ENCODE data around the gene ITIH2.
"Not testable (repeated sequence)": the region's sequence is repeated elsewhere in the genome, so short reads cannot be mapped to it uniquely, and the experiment has no call there.

ITIH2 gene

DNA sequence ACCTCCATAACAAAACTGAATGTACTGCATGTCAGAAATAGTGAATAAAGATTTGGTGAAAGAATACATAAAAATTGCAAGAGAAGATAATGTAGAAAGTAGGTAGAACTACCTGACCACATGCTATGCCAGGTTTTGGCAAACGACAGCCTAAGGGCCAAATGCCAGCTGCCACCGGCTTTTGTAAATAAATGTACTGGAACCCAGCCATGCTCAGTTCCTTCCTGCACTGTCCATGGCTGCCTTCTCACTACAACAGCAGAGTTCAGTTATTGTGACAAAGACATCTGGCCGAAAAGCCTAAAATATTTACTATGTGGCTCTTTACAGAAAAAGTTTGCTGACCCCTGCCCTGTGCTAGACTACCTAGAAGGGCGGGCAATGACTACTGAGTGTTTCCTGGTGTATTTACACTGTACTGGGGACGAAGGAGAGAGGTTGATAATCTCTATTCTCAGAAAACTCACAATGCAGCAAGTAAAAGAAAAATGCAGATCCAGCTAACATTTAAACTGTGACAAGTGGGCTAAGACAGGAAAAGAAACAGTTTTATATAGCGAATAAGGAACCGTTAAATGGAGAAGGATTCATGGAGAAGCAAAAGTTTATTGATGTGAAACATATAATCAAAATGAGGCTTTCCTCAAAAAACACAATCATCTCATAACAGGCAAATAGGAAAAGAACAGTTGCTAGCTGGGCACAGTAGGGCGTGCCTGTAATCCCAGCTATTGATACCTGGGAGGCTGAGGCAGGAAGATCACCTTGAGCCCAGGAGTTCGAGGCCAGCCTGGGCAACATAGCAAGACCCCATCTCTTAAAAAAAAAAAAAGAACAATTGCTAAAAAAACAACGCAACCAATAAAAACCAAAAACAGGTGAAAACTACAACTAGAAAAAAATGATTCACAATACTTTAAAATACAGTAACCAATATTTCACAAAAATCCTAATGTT lies 71.0 kb downstream of the ITIH2 start:
- Histone ChIP-seq H3K36me3 (ENCODE audit: insufficient read depth, low read length) (peaks cover 50% of the 10 kb centered on the region), H3K9me3 (ENCODE audit: low read length) (no peaks in the 10 kb centered on the region), H3K4me3 (ENCODE audit: low read length) (no peak overlapping the region), H3K27me3 (ENCODE audit: insufficient read depth, low read length) (no peaks in the 10 kb centered on the region), H2AFZ (ENCODE audit: low read depth, low read length) (no peak overlapping the region), H3K4me1 (ENCODE audit: insufficient read depth, low read length) (no peaks in the 10 kb centered on the region)

DNA sequence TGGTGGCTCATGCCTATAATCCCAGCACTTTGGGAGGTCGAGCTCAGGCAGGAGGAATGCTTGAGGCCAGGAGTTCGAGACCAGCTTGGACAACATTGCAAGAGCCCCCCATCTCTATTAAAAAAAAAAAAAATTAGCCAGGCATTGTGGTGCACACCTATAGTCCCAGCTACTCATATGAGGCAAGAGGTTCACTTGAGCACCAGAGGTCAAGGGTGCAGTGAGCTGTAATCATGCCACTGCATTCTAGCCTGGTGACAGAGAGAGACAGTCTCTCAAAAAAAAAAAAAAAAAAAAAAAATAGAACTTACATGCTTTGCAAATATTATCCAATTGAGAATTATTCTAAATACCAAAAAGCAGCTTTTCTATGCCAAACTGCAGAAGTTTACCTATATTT lies 73.7 kb downstream of the ITIH2 start:
- H3K36me3 ChIP-seq (ENCODE audit: insufficient read depth, low read length) = peaks cover 68% of the 10 kb centered on the region
- H3K4me3 ChIP-seq (ENCODE audit: low read length) = no peak overlapping the region
- no peaks in the 10 kb centered on the region for H3K4me1 ChIP-seq (ENCODE audit: insufficient read depth, low read length)
- no peak overlapping the region for H2AFZ ChIP-seq (ENCODE audit: low read depth, low read length)
- no peaks in the 10 kb centered on the region for H3K27me3 ChIP-seq (ENCODE audit: insufficient read depth, low read length)
- no peaks in the 10 kb centered on the region for H3K9me3 ChIP-seq (ENCODE audit: low read length)

DNA sequence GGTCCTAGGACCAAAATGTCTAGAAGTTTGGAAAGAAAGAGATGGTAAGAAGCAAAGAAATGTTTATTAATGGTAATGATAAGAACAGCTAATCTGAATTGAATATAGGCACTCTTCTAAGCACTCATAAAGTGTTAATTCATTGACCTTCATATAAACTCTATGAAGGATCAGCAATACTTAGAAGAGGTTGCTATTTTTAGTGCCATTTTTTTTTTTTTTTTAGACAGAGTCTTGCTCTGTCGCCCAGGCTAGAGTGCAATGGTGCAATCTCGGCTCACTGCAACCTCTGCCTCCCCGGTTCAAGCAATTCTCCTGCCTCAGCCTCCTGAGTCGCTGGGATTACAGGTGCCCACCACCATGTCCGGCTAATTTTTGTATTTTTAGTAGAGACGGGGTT lies 79.1 kb downstream of the ITIH2 start:
- H3K36me3 ChIP-seq (ENCODE audit: insufficient read depth, low read length) = peaks cover 47% of the 10 kb centered on the region
- not testable (repeated sequence) for H3K4me3 ChIP-seq (ENCODE audit: low read length); H3K27me3 ChIP-seq (ENCODE audit: insufficient read depth, low read length); H2AFZ ChIP-seq (ENCODE audit: low read depth, low read length); H3K9me3 ChIP-seq (ENCODE audit: low read length); H3K4me1 ChIP-seq (ENCODE audit: insufficient read depth, low read length)

DNA sequence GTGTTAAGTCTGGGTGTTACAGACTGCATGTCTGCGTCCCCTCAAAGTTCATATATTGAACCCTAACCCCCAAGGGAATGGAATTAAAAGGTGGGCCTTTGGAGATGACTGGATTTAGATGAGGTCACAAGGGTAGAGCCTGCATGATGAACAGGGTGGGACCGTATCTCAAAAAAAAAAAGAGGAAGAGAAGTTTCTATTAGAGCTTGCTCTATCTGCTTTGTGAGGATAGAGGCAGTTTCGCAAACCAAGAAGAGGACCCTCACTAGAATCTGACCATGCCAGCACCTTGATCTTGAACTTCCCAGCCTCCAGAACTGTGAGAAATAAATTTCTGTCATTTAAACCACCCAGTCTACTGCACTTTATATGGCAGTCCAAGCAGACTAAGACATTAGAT lies 83.3 kb downstream of the ITIH2 start:
- H3K4me1 ChIP-seq (ENCODE audit: insufficient read depth, low read length) = peaks cover 25% of the 10 kb centered on the region
- H3K27me3 ChIP-seq (ENCODE audit: insufficient read depth, low read length) = no peaks in the 10 kb centered on the region
- H3K4me3 ChIP-seq (ENCODE audit: low read length) = peak overlapping the region; percentile 91
- peaks cover 19% of the 10 kb centered on the region for H3K36me3 ChIP-seq (ENCODE audit: insufficient read depth, low read length)
- no peaks in the 10 kb centered on the region for H3K9me3 ChIP-seq (ENCODE audit: low read length)
- H2AFZ ChIP-seq (ENCODE audit: low read depth, low read length) = no peak overlapping the region

DNA sequence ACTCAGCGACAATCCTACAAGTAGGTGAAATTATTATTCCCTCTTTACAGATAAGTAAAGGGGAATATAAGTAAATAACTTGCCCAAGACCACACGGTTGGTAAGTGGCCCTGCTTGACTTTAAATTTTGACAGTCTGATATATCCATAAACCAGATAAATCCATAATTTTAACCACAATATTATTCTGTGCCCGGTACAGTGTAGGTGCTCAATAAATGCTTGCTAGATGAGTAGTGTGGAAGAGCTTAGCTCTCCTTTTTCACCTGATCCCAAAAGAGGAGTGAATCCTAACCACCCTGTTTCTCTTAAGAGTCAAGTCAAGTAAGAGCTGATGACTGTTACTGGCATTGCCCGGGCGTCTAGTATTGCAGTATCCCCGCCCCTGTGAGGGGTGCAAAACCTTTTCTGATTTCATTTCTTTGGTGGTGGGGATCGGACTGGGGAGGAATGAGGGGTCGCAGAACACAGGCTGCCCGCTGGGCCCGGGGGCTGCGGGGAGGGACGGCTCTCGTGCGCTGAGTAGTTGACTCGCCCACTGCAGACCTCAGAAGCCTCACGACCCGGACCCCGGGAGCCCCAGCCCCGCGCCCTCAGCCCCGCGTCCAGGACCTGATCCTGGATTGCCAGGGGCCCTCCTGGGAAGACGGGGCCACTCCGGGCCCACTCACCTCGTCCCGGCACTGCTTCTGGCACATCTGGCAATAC lies 84.2 kb downstream of the ITIH2 start:
- Histone ChIP-seq H3K9me3 (ENCODE audit: low read length) (no peaks in the 10 kb centered on the region), H3K36me3 (ENCODE audit: insufficient read depth, low read length) (peaks cover 20% of the 10 kb centered on the region), H2AFZ (ENCODE audit: low read depth, low read length) (peak overlapping the region; percentile 81), H3K4me3 (ENCODE audit: low read length) (peak overlapping the region; percentile 91), H3K4me1 (ENCODE audit: insufficient read depth, low read length) (peaks cover 25% of the 10 kb centered on the region), H3K27me3 (ENCODE audit: insufficient read depth, low read length) (no peaks in the 10 kb centered on the region)

DNA sequence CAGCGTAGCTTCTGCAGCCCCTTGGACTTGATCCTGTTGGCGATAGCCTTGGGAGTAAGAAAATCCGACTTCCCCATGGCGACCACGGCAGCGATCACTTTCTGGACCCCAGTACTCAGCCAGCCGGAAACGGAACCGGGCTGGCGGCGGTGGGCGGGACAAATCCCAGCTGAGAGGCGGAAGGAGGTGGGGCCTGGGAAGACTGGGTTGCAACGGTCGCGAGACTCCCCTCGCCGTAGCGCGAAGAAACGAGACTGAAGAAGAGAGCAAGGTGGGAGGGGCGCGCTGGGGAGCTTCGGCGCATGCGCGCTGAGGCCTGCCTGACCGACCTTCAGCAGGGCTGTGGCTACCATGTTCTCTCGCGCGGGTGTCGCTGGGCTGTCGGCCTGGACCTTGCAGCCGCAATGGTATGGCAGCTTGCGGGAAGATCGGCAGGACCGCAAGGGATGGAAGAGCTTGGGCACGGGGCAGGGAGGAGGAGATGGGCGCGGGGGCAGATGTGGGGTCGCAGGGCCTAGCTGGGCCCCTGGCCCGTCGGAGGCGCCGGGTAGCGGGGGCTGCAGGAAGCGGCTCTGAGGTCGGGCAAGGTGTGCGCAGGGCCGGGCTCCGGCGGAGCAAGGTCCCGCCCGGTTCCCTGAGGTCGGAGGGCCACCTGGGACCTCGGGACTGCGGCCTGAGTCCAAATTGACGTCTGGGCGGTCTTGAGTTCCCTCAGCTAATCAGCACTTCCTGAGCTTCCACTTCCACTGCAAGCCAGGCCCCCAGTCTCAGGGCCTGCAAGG lies 84.9 kb downstream of the ITIH2 start, which contains the start of the genes ATP5F1C and KIN:
ATP5F1C (plus strand) TSS at position 321 of the 782 bp plus-strand sequence; CDS start at position 352, 31 bp downstream.
KIN (minus strand) TSS at position 137 of the 782 bp plus-strand sequence; CDS start at position 77, 60 bp downstream.
- H3K27me3 ChIP-seq (ENCODE audit: insufficient read depth, low read length) = no peaks in the 10 kb centered on the region

DNA sequence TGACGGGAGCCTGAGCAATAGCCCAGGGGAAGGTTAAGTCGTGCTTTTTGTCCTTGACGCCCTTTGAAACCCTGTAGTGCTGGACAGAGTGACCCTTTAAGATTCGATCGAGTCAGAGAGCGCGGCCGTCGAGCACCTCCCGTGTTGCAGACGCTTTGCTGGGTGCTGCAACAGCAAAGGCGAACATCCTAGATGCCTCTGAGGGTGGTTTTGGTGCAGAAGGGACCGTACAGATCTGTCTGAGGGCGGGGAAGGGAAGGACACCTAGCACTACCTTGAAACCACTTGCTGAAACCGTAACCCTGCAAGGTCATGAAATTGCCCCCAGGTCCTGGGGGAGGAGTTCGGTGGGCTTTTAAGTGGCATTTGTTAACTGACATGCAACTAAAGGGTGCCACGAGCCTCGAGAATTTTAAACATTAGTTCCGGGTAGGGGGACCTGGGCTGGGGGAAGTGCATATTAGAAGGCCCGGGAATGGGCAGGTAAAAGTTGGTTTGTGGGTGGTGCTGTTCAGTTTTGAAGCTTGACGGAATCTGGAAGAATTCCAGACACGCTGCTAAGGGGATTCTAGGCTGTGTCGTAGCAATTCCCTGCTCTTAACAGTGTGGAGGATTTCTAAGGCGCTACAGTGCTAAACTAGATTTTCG lies 85.6 kb downstream of the ITIH2 start:
- Histone ChIP-seq H3K9me3 (ENCODE audit: low read length) (no peaks in the 10 kb centered on the region), H3K4me1 (ENCODE audit: insufficient read depth, low read length) (peaks cover 25% of the 10 kb centered on the region), H3K27me3 (ENCODE audit: insufficient read depth, low read length) (no peaks in the 10 kb centered on the region), H2AFZ (ENCODE audit: low read depth, low read length) (peak overlapping the region; percentile 41), H3K4me3 (ENCODE audit: low read length) (peak overlapping the region; percentile 91), H3K36me3 (ENCODE audit: insufficient read depth, low read length) (peaks cover 27% of the 10 kb centered on the region)

More for the DNA sequence above, 84.9 kb downstream of the ITIH2 start, which contains the start of the genes ATP5F1C and KIN:
- Histone ChIP-seq H3K4me1 (ENCODE audit: insufficient read depth, low read length) (peaks cover 25% of the 10 kb centered on the region), H2AFZ (ENCODE audit: low read depth, low read length) (peak within 1 kb of the TSS; percentile 81), H3K9me3 (ENCODE audit: low read length) (no peaks in the 10 kb centered on the region), H3K36me3 (ENCODE audit: insufficient read depth, low read length) (peaks cover 26% of the 10 kb centered on the region), H3K4me3 (ENCODE audit: low read length) (peak within 1 kb of the TSS; percentile 91)

DNA sequence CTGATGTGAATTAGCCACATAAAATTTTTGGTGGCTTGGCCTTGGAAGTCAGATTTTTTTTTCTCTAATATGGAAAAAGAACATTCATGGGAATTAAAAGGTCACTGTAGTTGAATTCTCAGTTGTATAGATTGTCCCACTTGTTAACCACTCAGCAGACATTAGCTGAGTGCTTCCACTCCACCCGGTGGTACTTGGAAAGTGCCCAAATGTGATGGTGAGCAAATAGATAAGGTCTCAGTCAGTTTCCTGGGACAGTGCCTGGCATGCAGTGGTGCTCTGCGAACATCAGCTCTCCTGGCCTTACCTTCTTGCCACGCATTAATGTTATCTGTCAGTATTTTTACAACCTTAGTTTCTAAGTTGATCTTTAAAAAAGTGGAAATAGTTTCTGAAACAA lies 86.3 kb downstream of the ITIH2 start:
- Histone ChIP-seq H3K27me3 (ENCODE audit: insufficient read depth, low read length) (no peaks in the 10 kb centered on the region), H3K4me3 (ENCODE audit: low read length) (peak overlapping the region; percentile 91), H3K4me1 (ENCODE audit: insufficient read depth, low read length) (peaks cover 25% of the 10 kb centered on the region), H3K9me3 (ENCODE audit: low read length) (no peaks in the 10 kb centered on the region), H3K36me3 (ENCODE audit: insufficient read depth, low read length) (peaks cover 24% of the 10 kb centered on the region), H2AFZ (ENCODE audit: low read depth, low read length) (no peak overlapping the region)

DNA sequence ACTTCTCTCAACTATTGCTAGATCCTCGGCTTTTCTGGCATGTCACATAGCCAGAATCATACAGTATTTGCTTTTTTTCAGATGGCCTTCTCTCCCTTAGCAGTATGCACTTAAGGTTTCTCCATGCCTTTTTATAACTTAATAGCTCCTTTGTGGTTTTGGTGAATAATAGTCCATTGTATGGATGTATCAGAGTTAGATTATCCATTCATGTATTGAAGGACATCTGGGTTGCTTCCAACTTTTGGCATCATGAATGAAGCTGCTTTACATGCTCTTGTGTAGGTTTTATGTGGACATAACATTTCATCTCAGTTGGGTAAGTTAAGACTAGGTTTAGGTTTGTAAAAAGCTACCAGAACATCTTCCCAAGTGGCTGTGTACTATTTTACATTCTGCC lies 89.4 kb downstream of the ITIH2 start:
- peaks cover 31% of the 10 kb centered on the region for H3K36me3 ChIP-seq (ENCODE audit: insufficient read depth, low read length)
- no peaks in the 10 kb centered on the region for H3K27me3 ChIP-seq (ENCODE audit: insufficient read depth, low read length)
- peaks cover 14% of the 10 kb centered on the region for H3K4me1 ChIP-seq (ENCODE audit: insufficient read depth, low read length)
- no peaks in the 10 kb centered on the region for H3K9me3 ChIP-seq (ENCODE audit: low read length)
- H3K4me3 ChIP-seq (ENCODE audit: low read length) = no peak overlapping the region
- no peak overlapping the region for H2AFZ ChIP-seq (ENCODE audit: low read depth, low read length)

DNA sequence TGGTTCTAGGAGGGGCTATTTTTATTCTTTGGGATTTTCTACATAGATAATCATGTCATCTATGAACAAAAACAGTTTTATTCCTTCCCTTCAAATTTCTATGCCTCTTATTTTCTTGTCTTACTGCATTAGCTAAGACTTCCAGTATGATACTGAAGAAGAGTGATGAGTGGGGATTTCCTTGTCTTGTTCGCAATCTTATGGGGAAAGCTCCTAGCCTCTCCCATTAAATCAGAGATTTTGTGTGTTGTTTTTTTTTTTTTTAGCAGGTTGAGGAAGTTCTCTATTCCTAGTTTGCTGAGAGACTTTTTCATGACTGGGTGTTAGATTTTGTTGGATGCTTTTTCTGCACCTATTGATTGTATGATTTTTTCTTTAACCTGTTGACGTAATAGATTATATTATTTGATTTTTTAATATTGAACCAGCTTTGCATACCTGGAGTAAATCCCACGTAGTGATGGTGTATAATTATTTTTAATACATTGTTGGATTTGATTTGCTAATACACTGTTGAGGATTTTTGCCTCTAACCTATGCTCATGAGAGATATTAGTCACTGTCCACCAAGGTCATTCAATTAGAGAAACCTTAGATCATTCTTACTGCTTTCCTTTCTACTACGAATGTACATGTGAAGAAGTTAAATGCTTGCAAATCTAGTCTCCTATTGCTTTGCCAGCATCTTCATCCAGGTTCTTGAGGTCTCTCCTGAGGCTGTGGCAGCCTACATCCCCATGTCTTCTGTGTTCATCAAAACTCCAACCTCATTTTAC lies 91.3 kb downstream of the ITIH2 start:
- H3K4me1 ChIP-seq (ENCODE audit: insufficient read depth, low read length) = peaks cover 7% of the 10 kb centered on the region
- no peak overlapping the region for H2AFZ ChIP-seq (ENCODE audit: low read depth, low read length)
- H3K27me3 ChIP-seq (ENCODE audit: insufficient read depth, low read length) = no peaks in the 10 kb centered on the region
- H3K4me3 ChIP-seq (ENCODE audit: low read length) = no peak overlapping the region
- peaks cover 47% of the 10 kb centered on the region for H3K36me3 ChIP-seq (ENCODE audit: insufficient read depth, low read length)
- H3K9me3 ChIP-seq (ENCODE audit: low read length) = no peaks in the 10 kb centered on the region

DNA sequence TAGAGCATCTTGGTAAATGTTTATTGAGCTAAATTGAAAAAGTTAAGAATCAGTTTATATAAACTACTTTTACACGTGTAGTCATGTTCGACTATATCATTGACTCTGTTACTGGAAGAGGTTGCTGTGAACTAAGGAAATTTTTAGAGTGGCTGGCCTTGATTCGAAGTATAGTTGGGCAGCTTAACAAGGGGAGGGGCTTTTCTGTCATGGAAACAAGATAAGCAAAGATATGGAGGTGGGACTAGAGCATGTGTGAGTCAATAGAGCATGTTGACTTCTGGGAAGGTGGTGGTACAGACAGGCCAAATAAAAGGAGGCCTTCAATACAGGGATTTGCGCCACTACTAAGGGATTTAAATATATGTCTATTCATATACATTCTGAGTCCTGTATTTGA lies 92.5 kb downstream of the ITIH2 start:
- Histone ChIP-seq H3K36me3 (ENCODE audit: insufficient read depth, low read length) (peaks cover 54% of the 10 kb centered on the region), H3K9me3 (ENCODE audit: low read length) (no peaks in the 10 kb centered on the region), H2AFZ (ENCODE audit: low read depth, low read length) (no peak overlapping the region), H3K4me1 (ENCODE audit: insufficient read depth, low read length) (no peaks in the 10 kb centered on the region), H3K27me3 (ENCODE audit: insufficient read depth, low read length) (no peaks in the 10 kb centered on the region), H3K4me3 (ENCODE audit: low read length) (no peak overlapping the region)

DNA sequence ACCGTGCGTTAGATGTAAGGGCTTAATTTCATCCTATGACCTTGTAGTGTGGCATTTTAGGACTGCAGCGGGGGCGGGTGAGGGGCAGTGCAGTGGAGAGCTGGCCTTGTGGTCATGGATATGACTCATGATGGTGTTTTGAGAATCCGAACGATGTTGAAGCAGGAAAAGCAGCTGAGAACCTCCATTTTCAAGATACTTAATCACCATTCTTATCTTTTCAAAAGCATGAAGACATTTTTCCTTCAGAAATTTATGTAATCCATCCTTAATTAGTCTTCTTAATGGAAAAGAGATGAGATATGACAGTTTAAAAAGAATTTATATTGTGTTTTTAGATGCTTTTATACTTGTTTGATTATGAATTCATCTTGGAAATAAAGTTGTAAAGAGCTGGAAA lies 94.5 kb downstream of the ITIH2 start:
- no peaks in the 10 kb centered on the region for H3K27me3 ChIP-seq (ENCODE audit: insufficient read depth, low read length)
- H3K9me3 ChIP-seq (ENCODE audit: low read length) = no peaks in the 10 kb centered on the region
- no peaks in the 10 kb centered on the region for H3K4me1 ChIP-seq (ENCODE audit: insufficient read depth, low read length)
- no peak overlapping the region for H2AFZ ChIP-seq (ENCODE audit: low read depth, low read length)
- peaks cover 58% of the 10 kb centered on the region for H3K36me3 ChIP-seq (ENCODE audit: insufficient read depth, low read length)
- H3K4me3 ChIP-seq (ENCODE audit: low read length) = no peak overlapping the region
